B cell (primary cell): ENCODE measurements around the gene MYL10.

Experiments used
- EZH2 ChIP-seq: IDR thresholded peaks from 2 replicates; pipeline ENCODE4 v1.6.1; 2012; ENCODE audit warnings: borderline replicate concordance, low read depth, mild to moderate bottlenecking, moderate library complexity, low read length; ENCODE audit not compliant: insufficient read depth, poor library complexity, severe bottlenecking
- TF ChIP-seq, protein P1 (sequence below): fragments of 200-600 bp; IDR thresholded peaks from one replicate; pipeline ENCODE4 v1.8.0; 2022; ENCODE audit warnings: antibody characterized with exemption, mild to moderate bottlenecking

DNA sequence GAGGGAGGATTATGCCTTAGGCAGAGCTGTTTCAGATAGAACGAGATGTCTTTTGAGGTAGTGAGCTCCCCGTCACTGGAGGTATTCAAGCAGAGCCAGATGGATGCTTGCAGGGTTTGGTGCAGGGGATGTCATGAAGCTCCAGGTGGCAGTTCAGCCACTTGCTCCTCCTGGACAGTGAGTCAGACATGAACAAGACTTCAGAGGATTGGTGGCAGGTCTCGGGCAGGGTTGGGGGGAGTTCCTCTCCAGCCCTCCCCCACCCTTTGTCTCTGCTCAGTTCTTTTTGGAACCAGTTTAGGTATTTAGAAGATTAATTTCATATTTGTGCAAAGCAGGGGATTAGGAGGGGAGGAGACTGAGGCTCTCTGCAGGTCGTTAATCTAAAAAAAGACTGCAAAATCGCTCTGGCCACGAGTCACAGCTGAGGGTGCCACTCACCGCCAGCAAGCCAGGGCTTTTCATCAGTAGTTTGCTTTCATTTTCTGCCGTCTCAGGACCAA, 21.5 kb upstream of the MYL10 start:
- TF ChIP-seq, protein P1, sequence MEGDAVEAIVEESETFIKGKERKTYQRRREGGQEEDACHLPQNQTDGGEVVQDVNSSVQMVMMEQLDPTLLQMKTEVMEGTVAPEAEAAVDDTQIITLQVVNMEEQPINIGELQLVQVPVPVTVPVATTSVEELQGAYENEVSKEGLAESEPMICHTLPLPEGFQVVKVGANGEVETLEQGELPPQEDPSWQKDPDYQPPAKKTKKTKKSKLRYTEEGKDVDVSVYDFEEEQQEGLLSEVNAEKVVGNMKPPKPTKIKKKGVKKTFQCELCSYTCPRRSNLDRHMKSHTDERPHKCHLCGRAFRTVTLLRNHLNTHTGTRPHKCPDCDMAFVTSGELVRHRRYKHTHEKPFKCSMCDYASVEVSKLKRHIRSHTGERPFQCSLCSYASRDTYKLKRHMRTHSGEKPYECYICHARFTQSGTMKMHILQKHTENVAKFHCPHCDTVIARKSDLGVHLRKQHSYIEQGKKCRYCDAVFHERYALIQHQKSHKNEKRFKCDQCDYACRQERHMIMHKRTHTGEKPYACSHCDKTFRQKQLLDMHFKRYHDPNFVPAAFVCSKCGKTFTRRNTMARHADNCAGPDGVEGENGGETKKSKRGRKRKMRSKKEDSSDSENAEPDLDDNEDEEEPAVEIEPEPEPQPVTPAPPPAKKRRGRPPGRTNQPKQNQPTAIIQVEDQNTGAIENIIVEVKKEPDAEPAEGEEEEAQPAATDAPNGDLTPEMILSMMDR: no peak
- no peak for TF ChIP-seq EZH2
